Gastroesophageal sphincter (tissue), 3 donors: ENCODE data around the gene DLK2.

Experiments
- CTCF ChIP-seq, 4 experiments: fragments of 200-600 bp in 2 of 4; fragments of 450-650 bp in 2 of 4; sonication (generic) in 1 of 4; IDR thresholded peaks; one replicate each; pipeline ENCODE4 v1.5.1; 2017 to 2019; ENCODE audit warnings: antibody characterized with exemption in 4 of 4, mild to moderate bottlenecking in 2 of 4, moderate library complexity in 2 of 4
- POLR2A ChIP-seq, 2 donors: fragments of 450-650 bp; IDR thresholded peaks; one replicate each; pipeline ENCODE4 v1.6.1; 2017; ENCODE audit warnings: antibody characterized with exemption in 2 of 2, mild to moderate bottlenecking in 2 of 2, moderate library complexity in 1 of 2

- no peak for TF ChIP-seq CTCF (IDR thresholded peaks at IDR 0.05)
- TF ChIP-seq POLR2A (IDR thresholded peaks at IDR 0.05): no peak
Measured at GRCh38 chr6:43502666-43503065, 47.3 kb upstream of the DLK2 start.
